Measurements from ENCODE around the gene USP47.

DNA sequence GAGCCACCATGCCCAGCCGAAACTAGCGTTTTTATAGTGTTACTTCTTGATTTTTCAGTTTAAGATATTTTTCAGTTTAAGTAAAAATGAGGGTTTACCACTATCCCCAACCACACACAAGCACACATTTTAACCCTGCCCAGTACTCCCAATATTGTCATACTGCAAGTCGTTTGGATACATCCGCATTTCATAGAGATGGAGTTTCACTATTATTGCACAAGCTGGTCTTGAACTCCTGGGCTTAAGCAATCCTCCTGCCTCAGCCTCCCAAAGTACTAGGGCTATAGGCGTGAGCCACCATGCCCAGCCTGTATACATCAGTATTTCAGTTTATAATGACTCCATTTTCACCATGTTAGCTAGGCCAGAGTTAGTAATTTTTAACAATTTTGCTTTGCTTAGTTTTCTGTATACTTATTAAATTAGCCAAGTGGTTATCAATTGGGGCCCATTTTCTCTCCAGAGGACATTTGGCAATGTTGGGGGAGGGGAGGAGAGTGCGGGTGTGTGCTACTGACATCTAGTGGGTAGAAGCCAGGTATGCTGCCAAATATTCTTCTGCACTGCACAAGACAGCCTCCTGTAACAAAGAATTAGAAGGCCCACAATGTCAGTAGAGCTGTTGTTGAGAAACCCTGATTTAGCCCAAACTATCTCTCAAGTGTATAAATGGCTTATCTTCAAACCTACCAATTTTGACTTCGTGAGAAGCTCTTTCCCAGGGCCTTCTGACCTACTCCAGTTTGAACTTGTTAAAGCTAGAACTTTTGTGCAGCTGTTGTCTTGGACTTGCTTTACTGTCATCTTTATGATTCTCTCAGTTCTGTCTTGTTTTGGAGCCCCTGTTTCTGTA, 7.3 kb downstream of the USP47 start:
- TF ChIP-seq POLR2A (IDR thresholded peaks at IDR 0.05; ENCODE audit: extremely low read depth, insufficient read length): no peak
- peak; percentile 79 for TF ChIP-seq CTCF (IDR thresholded peaks at IDR 0.05; ENCODE audit: low read depth, low read length)
- TF ChIP-seq MYC (IDR thresholded peaks at IDR 0.05; ENCODE audit: low read depth, low read length): 0 out of 2 replicates have a peak, but pooled peaks have one; percentile 20
